Fibroblast of the conjunctiva (primary cell): ENCODE results near the gene LIPI.
"Not testable (repeated sequence)": the region's sequence is repeated elsewhere in the genome, so short reads cannot be mapped to it uniquely, and the experiment has no call there.

Experiments used
- DNase-seq: peaks from one replicate; pipeline ENCODE4 v3.0.0-alpha.2; 2010; ENCODE audit warnings: low read depth

Gene LIPI

DNA sequence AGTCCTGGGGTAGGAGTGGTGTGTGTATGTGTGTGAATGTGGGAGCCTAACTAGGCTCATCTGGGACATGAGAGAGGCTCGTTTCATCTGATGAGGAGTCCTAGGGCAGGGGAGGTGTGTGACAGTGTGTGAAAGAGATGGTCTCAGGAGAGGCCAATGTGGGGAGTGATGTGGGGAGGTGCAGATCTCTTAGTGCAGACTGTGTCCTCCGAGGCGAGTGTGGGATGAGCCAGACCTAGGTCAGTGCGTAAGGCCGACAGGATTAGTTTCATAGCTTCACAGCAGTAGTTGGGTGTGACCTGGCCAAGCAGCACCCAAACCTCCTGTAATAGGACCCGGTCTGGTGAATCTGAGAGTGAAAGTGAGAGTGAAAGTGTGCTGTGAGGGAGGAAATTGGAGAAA is 94.7 kb downstream of the LIPI start:
- no peak for DNase-seq

DNA sequence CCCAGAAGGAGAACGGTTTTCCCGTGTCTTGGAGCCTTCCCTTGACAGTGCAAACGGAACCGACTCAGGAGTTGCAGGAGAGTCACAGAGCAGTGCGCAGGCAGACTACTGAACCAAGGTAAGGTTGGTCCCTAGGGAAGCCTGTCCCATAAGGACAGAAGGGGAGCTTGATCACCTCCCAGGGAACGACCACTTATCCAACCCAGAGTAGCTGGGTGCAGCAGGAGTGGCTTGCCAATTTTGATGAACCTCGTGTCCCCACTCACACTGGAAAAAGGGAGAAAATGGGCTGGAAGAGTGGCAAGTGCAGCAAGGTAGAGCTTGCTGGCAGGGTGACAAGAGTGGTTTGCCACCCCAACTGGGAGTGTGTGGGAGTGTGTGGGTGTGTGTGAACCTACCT is 95.1 kb downstream of the LIPI start:
- DNase-seq = no peak

DNA sequence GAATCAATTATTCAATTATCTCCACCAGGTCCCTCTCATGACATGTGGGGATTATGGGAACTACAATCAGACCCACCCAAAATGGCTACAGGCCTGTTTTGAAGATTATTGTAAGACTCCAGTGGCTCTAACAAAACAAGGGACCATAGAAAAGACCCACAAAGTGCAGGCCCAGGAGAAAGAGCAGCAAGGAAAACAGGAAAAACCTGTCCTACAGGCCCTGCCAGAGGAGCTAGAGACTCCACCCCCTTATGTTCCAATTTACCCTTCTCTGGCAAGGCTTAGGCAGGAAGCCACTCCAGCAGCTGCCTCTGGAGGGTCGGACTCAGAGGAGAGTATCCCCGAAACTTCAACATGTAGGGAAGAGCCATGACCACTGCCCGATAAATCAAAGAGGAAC is 96.5 kb downstream of the LIPI start:
- DNase-seq = no peak

DNA sequence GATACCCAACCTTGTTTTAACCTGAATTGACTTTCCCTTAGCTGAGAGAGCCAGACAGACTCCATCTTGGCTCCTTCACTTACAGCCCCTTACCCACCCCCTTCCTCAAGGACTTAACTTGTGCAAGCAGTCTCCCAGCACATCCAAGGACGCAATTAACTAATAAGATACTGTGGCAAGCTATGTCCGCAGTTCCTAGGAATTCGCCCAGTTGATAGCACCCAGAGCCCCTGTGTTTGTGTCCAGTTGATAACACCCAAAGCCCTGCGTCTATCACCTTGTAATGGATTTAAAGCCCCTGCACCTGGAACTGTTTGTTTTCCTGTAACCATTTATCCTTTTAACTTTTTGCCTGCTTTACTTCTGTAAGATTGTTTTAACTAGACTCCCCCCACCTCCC is 106.2 kb downstream of the LIPI start:
- DNase-seq = not testable (repeated sequence)

DNA sequence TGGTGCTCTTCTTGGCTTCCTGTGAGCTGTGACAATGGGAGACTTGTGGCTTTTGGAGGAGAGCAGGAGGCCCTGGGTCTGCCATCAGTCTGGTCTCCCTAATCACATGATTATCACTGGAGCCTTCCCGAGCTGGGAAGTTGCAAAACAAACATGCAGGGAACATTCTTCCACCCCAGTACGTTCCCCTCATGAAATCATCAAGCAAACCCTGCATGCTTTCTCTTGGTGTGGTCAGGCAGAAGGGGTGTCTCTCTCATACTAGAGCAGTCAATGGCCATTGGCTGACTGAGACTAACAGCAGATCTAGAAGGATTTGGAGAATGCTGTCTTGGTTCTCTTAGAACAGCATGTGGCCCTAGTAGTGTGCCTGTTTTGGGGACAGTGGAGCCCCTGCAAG is 111.2 kb downstream of the LIPI start:
- DNase-seq = no peak

DNA sequence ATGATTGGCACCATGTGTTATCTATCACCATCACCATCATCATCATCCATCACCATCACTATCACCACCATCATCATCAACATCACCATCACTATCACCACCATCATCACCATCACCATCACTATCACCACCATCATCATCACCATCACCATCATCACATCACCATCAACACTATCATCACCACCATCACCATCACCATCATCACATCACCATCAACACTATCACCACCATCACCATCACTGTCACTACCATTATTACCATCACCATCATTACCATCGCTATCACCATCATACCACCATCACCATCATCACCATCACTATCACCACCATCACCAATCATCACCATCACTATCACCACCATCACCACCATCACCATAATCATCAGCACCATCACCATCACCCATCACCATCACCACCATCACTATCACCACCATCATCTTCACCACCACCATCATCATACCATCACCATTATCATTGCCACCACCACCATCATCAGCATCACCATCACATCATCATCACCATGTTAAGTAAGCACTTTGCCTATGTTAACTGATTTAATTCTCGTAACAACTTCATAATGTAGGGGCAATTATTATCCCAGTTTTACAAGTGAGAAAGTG is 112.8 kb downstream of the LIPI start:
- DNase-seq = no peak

DNA sequence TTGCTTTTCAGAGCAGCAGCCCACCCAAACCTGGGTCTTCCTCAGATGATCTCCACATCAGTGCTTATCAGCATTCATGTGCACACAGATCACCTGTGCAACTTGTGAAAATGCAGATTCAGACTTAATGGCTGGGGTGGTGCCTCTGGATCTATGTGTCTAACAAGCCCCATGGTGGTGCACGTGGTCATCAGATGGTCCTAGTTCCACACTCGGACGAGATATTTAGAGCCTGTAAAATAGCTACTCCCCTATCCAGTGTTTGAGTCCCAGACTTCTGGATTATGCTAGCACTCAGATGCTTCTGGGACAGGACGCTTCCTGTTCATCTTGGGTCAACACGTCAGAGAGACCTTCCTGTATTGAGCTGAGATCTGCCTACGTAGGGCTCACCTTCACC is 114.2 kb downstream of the LIPI start:
- DNase-seq = no peak

DNA sequence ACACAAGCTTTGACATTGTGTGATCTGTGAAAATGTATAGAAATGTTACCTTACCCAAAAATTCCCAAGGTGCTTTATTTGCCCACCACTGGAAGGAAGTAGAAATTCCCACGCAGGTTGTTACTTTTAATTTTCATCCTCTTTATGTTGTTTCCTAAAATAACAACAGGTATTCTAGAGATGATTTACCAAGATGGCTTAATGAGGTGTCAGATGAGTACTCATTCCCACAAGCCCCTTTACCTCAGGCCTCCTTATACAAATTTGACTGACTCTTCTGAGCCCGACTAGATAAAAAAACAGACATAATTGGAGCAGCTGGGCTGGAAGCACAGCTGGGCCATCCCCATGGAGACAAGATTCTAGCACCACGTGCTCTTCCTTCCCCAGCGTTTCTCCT is 114.6 kb downstream of the LIPI start:
- DNase-seq = no peak

DNA sequence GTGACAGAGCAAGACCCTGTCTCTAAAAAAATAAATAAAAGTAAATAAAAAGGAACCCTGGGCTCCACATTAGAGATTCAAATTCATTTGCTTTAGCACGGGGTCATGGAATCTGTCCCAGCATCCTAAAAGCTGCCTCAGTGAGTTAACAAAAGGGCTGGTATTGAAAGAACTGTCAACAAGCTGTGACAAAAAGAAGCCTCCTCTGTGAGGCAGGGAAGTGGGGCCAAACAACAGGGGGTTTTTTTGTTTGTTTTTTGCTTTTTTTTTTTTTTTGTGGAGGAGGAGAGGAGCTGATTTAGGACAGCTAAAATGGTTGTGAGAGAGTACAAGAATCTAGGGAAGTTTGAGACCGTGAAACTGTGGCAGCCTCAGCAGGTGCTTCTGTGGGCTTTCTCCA is 115.7 kb downstream of the LIPI start:
- no peak for DNase-seq

DNA sequence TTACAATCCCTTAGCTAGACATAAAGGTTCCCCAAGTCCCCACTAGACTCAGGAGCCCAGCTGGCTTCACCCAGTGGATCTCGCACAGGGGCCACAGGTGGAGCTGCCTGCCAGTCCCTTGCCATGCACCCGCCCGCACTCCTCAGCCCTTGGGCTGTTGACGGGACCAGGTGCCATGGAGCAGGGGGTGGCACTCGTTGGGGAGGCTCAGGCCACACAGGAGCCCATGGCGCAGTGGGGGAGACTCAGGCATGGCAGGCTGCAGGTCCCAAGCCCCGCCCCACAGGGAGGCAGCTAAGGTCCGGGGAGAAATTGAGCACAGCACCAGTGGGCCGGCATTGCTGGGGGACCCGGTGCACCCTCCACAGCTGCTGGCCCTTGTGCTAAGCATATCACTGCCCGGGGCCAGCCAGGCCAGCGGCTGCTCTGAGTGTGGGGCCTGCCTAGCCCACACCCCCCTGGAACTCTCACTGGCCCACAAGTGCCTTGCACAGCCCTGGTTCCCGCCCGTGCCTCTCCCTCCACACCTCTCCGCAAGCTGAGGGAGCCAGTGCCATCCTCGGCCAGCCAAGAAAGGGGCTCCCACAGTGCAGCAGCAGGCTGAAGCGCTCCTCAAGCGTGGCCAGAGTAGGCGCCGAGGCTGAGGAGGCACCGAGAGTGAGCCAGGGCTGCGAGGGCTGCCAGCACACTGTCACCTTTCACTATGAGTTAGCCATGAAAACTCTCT is 117.8 kb downstream of the LIPI start:
- no peak for DNase-seq

DNA sequence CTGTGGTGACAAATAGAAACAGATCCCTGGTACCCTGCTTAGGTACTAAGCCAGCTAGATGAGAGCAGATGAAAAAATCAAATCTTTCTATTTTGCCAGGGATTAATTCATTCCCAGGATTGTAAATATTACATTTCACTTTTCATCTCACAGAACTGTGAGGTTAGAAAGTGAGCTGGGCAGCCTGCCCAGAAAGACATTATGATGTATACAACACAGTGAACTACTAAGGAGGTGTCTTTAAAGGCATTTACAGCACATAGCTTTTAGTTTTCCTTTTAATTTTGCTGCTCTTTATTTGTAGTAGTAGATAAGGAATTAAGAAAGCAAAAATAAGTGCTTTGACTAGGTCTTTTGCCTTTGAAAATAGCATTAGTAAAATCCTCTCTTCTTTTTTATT is 120.6 kb downstream of the LIPI start:
- not testable (repeated sequence) for DNase-seq

DNA sequence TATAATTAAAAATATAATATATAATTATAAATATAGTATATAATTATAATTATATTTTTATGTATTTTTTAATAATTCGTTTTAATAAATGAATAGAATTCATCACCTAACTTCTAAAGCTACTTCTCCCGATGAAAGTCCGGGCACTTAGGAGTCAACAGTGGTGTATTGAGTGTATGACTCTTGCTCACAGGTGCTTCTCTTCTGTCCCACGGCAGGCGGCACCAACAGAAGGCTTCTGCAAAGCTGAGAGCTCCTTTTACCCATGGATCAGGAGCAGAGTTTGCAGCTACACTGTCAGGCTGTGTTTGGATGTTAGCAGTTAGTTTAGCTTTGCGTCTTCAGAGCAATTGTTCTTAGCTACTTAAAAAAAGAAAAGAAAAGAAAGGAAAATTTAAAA is 122.4 kb downstream of the LIPI start:
- DNase-seq = no peak

DNA sequence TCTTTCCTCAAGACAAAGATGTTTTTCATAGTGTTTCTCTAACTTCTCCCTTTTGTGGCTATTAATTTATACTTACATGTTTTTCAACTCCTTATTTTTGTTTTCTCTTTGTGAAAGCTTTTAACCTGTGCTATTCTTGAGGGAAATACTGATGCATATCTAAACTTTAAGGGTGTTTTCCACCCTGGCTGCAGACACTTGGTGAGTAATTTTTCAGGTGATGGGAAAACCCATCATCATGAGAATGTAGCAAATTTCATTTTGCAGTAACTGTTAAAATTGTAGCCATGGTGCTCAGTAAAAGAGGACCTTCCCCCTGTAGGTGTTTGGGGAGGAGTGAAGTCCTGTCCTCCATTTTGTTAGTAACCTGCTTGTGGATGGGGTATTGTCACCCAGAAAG is 124.2 kb downstream of the LIPI start:
- no peak for DNase-seq

DNA sequence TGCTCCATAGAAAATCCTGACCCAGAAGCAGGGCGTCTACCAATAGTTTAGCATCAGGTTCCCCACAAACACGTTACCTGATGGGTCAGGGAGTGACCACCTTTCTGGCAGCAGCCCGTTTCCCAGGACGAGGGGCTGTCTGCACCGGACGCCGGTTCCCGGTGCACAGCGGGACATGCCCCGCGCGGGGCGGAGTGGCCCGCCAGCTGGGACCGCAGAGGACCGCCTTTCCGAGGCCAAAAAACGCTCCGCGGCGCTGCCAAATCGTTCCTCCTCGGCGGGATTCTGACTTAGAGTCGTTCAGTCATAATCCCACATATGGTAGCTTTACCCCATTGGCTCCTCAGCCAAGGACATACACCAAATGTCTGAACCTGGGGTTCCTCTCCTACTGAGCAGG is 126.1 kb downstream of the LIPI start:
- DNase-seq = no peak

DNA sequence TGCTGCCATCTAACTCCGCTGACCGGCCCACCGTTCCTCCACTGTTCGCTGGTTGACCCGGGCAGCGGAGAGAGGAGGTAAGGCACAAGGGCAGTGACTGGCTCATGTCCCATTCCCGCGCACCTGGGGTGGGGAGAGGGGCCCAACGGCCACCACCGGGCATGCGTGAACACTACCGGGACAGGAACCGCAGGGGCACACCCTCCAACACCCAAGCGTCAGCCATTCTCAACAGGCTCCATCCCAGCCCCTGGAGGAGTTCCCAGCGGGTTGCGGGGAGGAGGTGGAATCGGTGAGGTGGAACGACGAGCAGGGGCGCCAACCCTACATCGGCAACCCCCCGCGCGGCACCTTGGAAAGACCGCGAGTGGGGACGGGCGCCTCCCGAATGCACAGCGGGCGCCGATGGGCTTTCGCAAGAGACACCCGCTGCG is 126.7 kb downstream of the LIPI start:
- DNase-seq = no peak

DNA sequence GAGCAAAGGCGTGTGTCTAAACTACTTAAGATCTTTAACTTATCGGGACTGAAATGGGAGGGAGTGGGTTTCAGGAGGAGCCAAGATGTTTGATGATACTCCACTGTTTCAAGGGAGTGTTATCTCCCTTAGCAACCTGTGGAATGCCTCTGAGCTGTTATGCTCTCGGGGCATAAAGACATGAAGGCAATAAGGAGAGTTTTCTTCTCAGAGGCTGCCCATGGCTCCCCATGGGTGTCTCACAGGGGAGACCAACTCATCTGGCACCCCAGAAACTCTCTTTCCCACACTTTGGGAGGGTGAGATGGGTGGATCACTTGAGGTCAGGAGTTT is 130.0 kb downstream of the LIPI start:
- no peak for DNase-seq

DNA sequence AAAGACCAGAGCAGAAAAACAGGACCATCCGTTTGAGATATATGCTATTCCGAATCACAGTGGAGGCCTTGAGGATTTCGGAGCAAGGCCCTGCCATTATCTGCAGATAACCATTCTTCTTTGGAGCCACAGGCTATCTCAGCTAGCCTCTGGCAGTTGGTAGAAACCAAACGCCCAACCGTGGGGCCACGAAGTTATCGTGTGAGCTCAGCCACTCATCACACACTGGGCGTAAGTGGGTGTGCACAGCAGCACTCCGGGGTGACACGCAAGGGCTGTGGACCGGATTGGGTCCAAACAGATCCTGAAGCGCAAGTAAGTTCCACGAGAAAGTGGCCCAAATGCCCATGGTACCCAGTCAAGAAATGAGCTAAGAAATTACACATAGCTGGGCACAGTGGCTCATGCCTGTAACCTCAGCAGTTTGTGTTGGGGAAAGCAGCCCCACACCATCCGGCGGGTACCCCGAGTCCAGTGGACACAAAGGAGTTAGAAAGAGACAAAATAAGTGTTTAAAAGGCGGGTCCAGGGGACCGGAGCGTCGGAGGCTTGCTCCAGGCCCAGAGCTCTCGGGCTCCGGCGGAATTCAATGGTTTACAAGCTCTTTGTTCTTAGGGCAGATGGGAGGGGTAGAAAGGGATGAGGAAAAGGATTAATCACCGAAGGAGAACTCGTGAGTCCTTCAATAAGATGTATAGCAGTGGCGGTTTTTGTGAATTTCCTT is 130.6 kb downstream of the LIPI start:
- no peak for DNase-seq

DNA sequence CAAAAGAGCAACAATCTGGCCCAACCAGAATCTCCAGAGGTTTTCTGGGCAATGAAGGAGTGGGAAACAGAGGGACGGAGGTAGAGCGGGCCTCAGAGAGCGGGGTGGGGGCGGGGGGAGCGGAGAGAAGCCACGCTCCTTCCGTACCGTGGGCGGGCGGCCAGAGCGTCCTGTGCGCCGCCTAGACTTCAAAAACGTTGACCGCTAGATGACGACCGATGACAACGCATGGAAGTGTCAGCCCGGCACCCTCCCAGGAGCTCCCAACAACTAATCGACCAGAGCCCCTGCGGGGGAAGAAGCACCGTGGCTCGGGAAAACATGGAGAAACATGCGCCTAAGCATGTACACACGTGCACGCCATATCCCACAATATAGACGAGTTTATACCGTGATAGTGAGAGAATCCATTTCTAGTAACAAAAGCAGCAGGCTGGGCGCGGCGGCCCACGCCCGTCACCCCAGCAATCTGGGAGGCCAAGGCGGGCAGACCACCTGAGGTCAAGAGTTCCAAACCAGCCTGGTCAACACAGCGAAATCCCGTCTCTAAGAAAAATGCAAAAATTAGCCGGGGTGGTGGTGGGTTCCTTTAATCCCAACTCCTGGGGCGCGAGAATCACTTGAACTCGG is 131.9 kb downstream of the LIPI start:
- no peak for DNase-seq

DNA sequence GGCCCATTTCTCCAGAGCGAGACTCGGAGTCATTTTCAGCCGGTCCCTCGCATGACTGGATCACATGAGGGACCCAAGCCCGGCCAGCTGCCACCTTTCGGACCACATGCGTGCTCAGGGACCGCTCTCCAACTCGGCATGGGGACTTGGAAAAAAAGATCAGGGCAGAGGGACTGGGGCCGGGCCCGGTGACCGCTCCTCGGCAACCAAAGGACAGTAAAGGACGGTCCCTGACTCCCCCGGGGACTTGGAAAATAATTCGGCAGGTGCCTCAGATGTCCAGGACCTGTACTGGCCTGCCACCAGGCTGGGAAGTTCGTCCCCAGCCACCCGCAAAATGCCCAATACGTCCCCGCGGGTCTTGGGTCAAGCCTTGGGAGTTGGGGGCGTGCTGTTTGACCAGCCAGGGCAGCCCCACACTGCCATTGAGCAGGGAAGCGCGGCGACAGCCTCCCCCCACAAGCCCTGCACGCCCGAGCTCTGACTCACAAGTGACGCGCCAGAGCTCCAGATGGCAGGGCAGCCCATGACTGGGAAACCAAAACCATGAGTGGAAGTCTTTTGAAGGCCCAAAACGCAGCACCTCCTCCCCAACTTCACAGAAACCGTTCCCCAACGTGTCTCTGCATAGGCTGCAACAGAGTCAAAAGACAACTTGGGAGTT is 134.5 kb downstream of the LIPI start:
- DNase-seq = no peak

DNA sequence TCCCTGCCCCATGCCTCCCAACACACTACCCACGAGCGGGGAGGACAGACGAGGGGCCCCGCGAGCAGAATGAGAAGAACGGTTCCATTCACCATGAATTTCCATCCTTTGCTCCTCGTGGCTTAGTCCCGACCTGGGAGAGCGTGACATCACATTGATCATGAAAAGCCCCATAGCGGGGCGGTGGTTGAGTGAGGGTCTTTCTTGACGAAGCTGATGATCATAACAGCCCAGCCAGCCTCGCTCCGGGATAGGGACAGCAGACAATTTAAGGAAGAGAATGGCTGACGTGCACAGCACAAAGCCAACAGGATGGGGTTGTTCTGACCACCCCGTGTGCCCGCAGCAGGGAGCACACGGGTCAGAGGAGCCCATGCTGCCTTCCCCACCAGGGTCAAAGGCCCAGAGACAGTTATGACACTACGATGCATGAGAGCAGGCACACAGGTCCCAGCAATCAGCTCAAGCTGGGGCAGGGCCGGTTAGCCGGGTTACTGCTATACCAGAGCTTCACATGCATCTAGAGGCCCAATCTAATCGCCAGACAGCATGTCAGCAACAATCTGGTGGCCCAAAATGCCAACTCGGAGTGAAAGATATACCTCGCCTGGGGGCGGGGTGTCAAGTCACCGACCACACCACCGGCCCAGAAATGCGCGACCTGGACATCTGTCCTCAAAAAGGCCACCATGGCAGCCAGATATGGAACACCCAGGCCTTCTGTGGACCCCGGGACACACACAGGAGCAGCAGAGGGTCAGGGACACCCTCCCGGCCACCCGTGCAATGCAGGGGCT is 135.2 kb downstream of the LIPI start:
- DNase-seq = no peak

DNA sequence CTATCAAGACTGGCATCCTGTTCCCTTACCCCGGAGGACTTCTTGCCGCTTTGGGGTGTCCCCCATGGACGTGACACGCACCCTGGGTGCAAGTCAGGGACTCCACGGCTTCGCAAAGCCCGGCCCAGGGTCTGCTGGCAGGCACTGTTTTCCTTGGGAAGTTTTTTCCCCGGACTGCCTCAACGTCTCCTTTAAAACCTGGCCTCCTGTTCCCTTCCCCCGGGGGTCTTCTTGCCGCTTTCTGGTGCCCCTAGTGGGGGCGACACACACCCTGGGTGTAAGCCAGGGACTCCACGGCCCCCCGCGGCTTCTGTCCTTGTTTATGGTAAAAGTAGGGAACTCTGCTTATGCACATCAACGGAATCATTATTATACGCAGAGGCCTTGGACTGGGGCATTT is 136.6 kb downstream of the LIPI start:
- DNase-seq = no peak

DNA sequence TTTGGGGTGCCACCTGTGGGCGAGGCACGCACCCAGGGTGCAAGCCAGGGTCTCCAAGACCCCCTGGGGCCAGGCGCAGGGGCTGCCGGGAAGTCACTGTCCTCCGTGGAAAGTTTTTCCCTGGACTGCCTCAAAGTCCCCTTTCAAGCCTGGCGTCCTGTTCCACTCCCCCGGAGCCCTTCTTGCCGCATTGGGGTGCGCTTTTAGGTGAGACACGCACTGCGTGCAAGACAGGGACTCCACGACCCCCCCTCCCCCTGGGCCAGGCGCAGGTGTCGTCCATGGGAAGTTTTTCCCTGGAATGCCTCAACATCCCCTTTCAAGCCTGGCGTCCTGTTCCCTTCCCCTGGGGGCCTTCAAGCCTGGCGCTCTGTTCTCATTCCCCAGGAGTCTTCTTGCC is 137.1 kb downstream of the LIPI start:
- no peak for DNase-seq
